Measurements from ENCODE around the gene COL4A2.

DNA sequence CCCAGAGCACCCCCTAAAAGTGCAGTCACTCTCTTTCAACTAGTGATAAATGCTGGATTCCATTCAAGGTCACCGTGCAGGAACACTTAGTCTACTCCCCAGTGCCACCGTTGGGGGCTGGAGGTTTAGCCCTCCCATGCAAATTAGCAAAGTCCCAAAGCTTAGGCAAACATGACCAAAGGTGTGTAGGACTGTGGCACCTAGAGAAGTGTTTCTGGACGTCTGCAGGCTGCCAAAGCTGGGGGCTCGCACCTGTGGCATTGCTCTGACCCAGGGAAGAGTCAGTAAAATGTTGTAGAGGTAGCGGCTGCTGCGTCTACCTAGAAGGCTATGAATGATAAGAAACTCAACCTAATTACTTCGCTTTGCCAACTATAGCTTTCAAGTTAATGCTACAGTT is 14.0 kb upstream of the COL4A2 start:
- TF ChIP-seq CTCF (IDR thresholded peaks at IDR 0.05; ENCODE audit: low read length), result no peak
- TF ChIP-seq EZH2 (IDR thresholded peaks at IDR 0.05; ENCODE audit: borderline replicate concordance, low read length), result no peak
